Heart right ventricle (tissue), 16 donors: ENCODE results near the gene COL11A1. TPM values are rescaled to one million over a fixed set of nuclear protein-coding genes. Genes with fewer than 3 reads are reported as not detected.

Experiments
- ATAC-seq, 8 donors: fragments of 200-7000 bp; cut with Tn5 transposase; one replicate each; pipeline ENCODE4 v1.9.1; 2020; ENCODE audit warnings: mild to moderate bottlenecking in 8 of 8, moderate library complexity in 8 of 8, moderate number of reproducible peaks in 1 of 8
- DNase-seq, 2 donors: peaks; one replicate each; pipeline ENCODE4 v3.0.0-alpha.2; 2020
- H3K27ac ChIP-seq, 10 donors: fragments of 200-600 bp; sonication (generic) in 2 of 10; one replicate each; pipeline versions ENCODE4 v1.5.0 to v1.8.0; 2020 to 2022; ENCODE audit warnings: mild to moderate bottlenecking in 3 of 10
- H3K27me3 ChIP-seq, 7 donors: fragments of 200-600 bp; one replicate each; pipeline ENCODE4 v1.8.0; 2021 to 2022; ENCODE audit warnings: mild to moderate bottlenecking in 2 of 7
- H3K36me3 ChIP-seq, 9 donors: fragments of 200-600 bp; sonication (generic) in 1 of 9; one replicate each; pipeline versions ENCODE4 v1.5.0 to v1.8.0; 2020 to 2022; ENCODE audit warnings: mild to moderate bottlenecking in 2 of 9
- H3K4me1 ChIP-seq, 9 donors: fragments of 200-600 bp; sonication (generic) in 1 of 9; one replicate each; pipeline versions ENCODE4 v1.5.0 to v1.8.0; 2020 to 2022; ENCODE audit warnings: mild to moderate bottlenecking in 4 of 9
- H3K4me3 ChIP-seq, 10 donors: fragments of 200-600 bp; sonication (generic) in 2 of 10; one replicate each; pipeline versions ENCODE4 v1.5.0 to v1.8.0; 2020 to 2022; ENCODE audit warnings: mild to moderate bottlenecking in 7 of 10, moderate library complexity in 2 of 10
- H3K9me3 ChIP-seq, 11 donors: fragments of 200-600 bp in 10 of 11; sonication (generic) in 2 of 11; one replicate each; pipeline versions ENCODE4 v1.5.0 to v1.8.0; 2013 to 2022; ENCODE audit warnings: mild to moderate bottlenecking in 2 of 11, control low read depth in 1 of 11, moderate library complexity in 1 of 11
- WGBS, 2 donors: extraction: QIAGEN DNeasy Blood & Tissue Kit; methylation state at CpG; one replicate each; pipeline ENCODE4 v1.1.7; 2013; ENCODE audit warnings: inconsistent platforms in 1 of 2; 5-methylcytosine and 5-hydroxymethylcytosine counted together
- intact Hi-C, 10 donors: fragments of 100-400 bp; cut with DNase I; formaldehyde crosslinking; loops; one replicate each; pipeline versions ENCODE4 v1.11.1 to v1.14.2; 2022
- polyA plus RNA-seq, 2 donors: library from polyadenylated mRNA; stranded (reverse); fragments of 200-250 nt; gene quantifications; one replicate each; pipeline ENCODE4 v1.2.3, GENCODE V29; 2013
- total RNA-seq, 10 donors: library from RNA; stranded (reverse); fragmentation: NEBNext Ultra II Directional in 3 of 10; extraction: Animal tissue kit (Norgen Biotek cat#: 25700) in 3 of 10; gene quantifications; one replicate each; pipeline versions ENCODE4 v1.2.1 to v1.2.4, GENCODE V29; 2021 to 2023
- TF ChIP-seq, protein P1 (sequence below), 9 donors: fragments of 200-600 bp; sonication (generic) in 2 of 9; IDR thresholded peaks; one replicate each; pipeline versions ENCODE4 v1.5.0 to v1.8.0; 2021 to 2022; ENCODE audit warnings: antibody characterized with exemption in 9 of 9, mild to moderate bottlenecking in 5 of 9, moderate library complexity in 1 of 9
- donor health status: Arrhythmogenic right ventricular cardiomyopathy.
- donor health status: ischemic (EF 13 %, LVEDD 7.1; RV severe dilation, severe dysfunction).
- donor health status: healthy with polysubstance abuse.
- donor health status: DM: no; HTN: yes; CAD: no.
- donor health status: DM: no; HTN: no; CAD: no.
- donor health status: ischemic (EF 25% LVEDD 6.9; RV normal size, moderate dysfunction).
- donor health status: ischemic (EF 25% LVEDD 5.7; RV mildly dilated, moderate dysfunction).
- donor health status: healthy.
- donor health status: DM: yes; HTN: yes; CAD: no.
- donor health status: Ischemic cardiomyopathy.
- donor health status: ischemic (EF 35%, LVEDD 5.7; RV mildly dilated, moderate dysfunction).
- donor health status: nonischemic (EF 11% LVEDD 7.7; RV severe dilation, severe dysfunction).
- donor health status: DM: yes; HTN: yes; CAD: no.
- donor health status: PGD.
- donor health status: ischemic (EF 29% LVEDD 5.4; RV normal size, mild dysfunction).
- donor health status: nonischemic (EF 23%, LVEDD 6.1; RV moderate dilation, normal function).

The COL11A1 gene
- total and polyA plus RNA-seq, 12 donors: 0.12 to 0.15 (median 0.13) TPM; not detected in 9

DNA sequence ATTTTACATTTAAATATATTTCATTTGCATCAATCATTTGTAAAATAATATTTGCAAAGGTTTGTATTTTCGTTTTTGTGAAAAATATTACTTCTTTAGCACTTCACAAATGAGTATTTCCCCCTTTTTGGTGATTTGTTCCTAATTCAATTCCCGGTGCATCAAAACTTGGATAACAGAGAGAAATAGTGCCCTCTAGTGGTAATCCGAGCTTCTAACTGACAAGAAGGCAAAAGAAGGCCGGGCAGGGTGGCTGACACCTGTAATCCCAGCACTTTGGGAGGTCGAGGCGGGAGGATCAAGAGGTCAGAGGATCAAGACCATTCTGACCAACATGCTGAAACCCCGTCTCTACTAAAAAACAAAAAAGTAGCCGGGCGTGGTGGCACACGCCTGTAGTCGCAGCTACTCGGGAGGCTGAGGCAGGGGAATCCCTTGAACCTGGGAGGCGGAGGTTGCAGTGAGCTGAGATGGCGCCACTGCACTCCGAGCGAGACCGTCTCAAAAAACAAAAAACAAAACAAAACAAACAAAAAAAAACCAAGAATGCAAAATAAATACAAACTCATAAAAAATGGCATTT, 137.7 kb downstream of the COL11A1 start:
- intact Hi-C loops: no loop called here
- no peak for DNase-seq
- TF ChIP-seq, protein P1, sequence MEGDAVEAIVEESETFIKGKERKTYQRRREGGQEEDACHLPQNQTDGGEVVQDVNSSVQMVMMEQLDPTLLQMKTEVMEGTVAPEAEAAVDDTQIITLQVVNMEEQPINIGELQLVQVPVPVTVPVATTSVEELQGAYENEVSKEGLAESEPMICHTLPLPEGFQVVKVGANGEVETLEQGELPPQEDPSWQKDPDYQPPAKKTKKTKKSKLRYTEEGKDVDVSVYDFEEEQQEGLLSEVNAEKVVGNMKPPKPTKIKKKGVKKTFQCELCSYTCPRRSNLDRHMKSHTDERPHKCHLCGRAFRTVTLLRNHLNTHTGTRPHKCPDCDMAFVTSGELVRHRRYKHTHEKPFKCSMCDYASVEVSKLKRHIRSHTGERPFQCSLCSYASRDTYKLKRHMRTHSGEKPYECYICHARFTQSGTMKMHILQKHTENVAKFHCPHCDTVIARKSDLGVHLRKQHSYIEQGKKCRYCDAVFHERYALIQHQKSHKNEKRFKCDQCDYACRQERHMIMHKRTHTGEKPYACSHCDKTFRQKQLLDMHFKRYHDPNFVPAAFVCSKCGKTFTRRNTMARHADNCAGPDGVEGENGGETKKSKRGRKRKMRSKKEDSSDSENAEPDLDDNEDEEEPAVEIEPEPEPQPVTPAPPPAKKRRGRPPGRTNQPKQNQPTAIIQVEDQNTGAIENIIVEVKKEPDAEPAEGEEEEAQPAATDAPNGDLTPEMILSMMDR (IDR thresholded peaks at IDR 0.05): peak in 8 of 9 donors; percentile 5 to 57 (median 36)
- Histone ChIP-seq H3K36me3 (no peaks in the 10 kb centered on the region), H3K4me3 (no peak overlapping the region), H3K27ac (no peak overlapping the region), H3K4me1 (no peaks in the 10 kb centered on the region), H3K27me3 (no peaks in the 10 kb centered on the region), H3K9me3 (no peaks in the 10 kb centered on the region)
- no peak for ATAC-seq
- 63 to 64% methylated on average over 17 of the region's 17 CpGs for WGBS, 2 donors

DNA sequence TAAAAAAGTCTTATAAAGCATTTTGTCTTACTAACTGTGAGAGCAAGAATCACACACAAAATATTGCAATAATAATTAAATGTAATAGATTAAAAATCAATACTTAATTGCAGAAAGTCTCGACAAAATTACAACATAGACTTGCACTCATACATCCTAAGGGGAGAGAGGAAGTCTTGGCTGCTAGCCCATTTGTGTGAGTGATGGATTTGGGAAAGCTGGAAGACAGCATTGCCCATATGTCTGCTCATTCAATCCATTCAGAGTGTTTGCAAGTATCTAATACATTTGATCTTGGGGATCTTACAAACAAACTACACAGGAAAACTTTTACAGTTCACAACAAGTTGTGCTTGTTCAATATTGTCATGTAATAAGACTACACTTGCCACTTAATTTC, 140.5 kb downstream of the COL11A1 start:
- Histone ChIP-seq H3K4me3 (no peak overlapping the region), H3K9me3 (no peaks in the 10 kb centered on the region), H3K4me1 (no peaks in the 10 kb centered on the region), H3K36me3 (no peaks in the 10 kb centered on the region), H3K27ac (no peak overlapping the region), H3K27me3 (no peaks in the 10 kb centered on the region)
- TF ChIP-seq, protein P1 (IDR thresholded peaks at IDR 0.05): no peak
- no peak for DNase-seq
- intact Hi-C loops: no loop called here
- no peak for ATAC-seq
- 37 to 40% methylated on average over 1 of the region's 1 CpG for WGBS, 2 donors

DNA sequence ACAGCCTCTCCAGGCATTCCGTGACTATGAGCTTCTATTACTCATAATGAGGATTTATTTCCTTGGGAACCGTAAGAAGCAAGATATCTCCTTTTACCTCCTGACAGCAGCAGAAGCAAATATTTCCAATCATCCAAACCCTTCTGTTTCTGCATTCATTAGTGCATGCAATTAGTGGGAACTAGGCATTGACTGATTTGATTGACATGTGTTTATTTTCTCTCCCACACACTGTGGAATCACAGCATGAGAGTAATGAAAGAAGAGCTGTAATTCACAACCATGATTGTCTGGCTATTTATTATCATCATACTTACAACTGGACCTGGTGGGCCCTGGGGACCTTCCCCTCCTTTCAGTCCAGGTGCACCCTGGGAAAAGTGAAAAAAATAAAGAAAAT, 146.8 kb downstream of the COL11A1 start:
- Histone ChIP-seq H3K27me3 (no peaks in the 10 kb centered on the region), H3K4me1 (no peaks in the 10 kb centered on the region), H3K27ac (no peak overlapping the region), H3K36me3 (no peaks in the 10 kb centered on the region), H3K9me3 (no peaks in the 10 kb centered on the region), H3K4me3 (no peak overlapping the region)
- TF ChIP-seq, protein P1 (IDR thresholded peaks at IDR 0.05): no peak
- intact Hi-C loops: no loop called here
- ATAC-seq (no peak), DNase-seq (no peak)
- 81 to 91% methylated on average over 2 of the region's 2 CpGs for WGBS, 2 donors

DNA sequence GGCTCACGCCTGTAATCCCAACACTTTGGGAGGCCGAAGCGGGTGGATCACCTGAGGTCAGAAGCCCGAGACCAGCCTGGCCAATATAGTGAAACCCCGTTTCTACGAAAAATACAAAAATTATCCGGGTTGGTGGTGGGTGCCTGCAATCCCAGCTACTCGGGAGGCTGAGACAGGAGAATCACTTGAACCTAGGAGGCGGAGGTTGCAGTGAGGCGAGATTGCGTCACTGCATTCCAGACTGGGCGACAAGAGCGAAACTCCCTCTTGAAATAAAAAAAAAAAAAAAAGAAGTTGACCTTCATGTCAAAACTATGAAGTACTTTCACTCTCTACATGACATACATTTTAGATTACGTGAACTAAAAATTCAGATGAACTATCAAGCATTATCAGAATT, 153.7 kb downstream of the COL11A1 start:
- TF ChIP-seq, protein P1 (IDR thresholded peaks at IDR 0.05): no peak
- no peak for DNase-seq
- no peaks in the 10 kb centered on the region for H3K9me3 ChIP-seq
- no peak overlapping the region for H3K4me3 ChIP-seq
- H3K36me3 ChIP-seq: no peaks in the 10 kb centered on the region
- H3K27me3 ChIP-seq: no peaks in the 10 kb centered on the region
- intact Hi-C loops: no loop called here
- ATAC-seq: no peak
- 89 to 95% methylated on average over 14 of the region's 14 CpGs for WGBS, 2 donors
- no peak overlapping the region for H3K27ac ChIP-seq
- H3K4me1 ChIP-seq: no peaks in the 10 kb centered on the region
